Measurements from ENCODE around the gene NRXN3. TPM values are rescaled to one million over a fixed set of nuclear protein-coding genes. Genes with fewer than 3 reads are reported as not detected.
A peak's percentile ranks its signal among the peaks of the same experiment; 100 is the strongest.

The NRXN3 gene
- total and polyA plus RNA-seq, 8 donors, result 1.3 to 7.6 (median 1.5) TPM

GRCh38 chr14:79334272-79334671, 1164.1 kb downstream of the NRXN3 start:
- no peaks in the 10 kb centered on the region for H3K4me1 ChIP-seq
- no peak for ATAC-seq
- H3K9me3 ChIP-seq, result no peaks in the 10 kb centered on the region
- intact Hi-C loops (cut with DNase I), result no loop called here
- TF ChIP-seq CTCF (IDR thresholded peaks at IDR 0.05), result no peak
- H3K4me3 ChIP-seq, result no peak overlapping the region
- no peak for DNase-seq
- no peak overlapping the region for H3K27ac ChIP-seq
- H3K27me3 ChIP-seq, result no peaks in the 10 kb centered on the region
- H3K36me3 ChIP-seq, result no peaks in the 10 kb centered on the region

- ATAC-seq (no peak), DNase-seq (no peak)
- H3K4me1 ChIP-seq, result no peaks in the 10 kb centered on the region
- H3K9me3 ChIP-seq, result no peaks in the 10 kb centered on the region
- H3K4me3 ChIP-seq, result no peak overlapping the region
- intact Hi-C loops (cut with DNase I), result no loop called here
- no peak overlapping the region for H3K27ac ChIP-seq
- H3K36me3 ChIP-seq, result no peaks in the 10 kb centered on the region
- TF ChIP-seq CTCF (IDR thresholded peaks at IDR 0.05), result no peak
- H3K27me3 ChIP-seq, result no peaks in the 10 kb centered on the region
These were observed 1167.6 kb downstream of the NRXN3 start for GRCh38 chr14:79337761-79338160.

GRCh38 chr14:79342942-79343341, 1172.8 kb downstream of the NRXN3 start:
- intact Hi-C loops (cut with DNase I), result no loop called here
- DNase-seq, result no peak
- Histone ChIP-seq H3K4me1 (no peaks in the 10 kb centered on the region), H3K4me3 (no peak overlapping the region), H3K36me3 (no peaks in the 10 kb centered on the region), H3K27me3 (no peaks in the 10 kb centered on the region), H3K9me3 (no peaks in the 10 kb centered on the region), H3K27ac (no peak overlapping the region)
- ATAC-seq, result no peak
- no peak for TF ChIP-seq CTCF (IDR thresholded peaks at IDR 0.05)

GRCh38 chr14:79351011-79351410, 1180.8 kb downstream of the NRXN3 start:
- DNase-seq (no peak), ATAC-seq (no peak)
- Histone ChIP-seq H3K4me1 (no peaks in the 10 kb centered on the region), H3K4me3 (no peak overlapping the region), H3K27ac (no peak overlapping the region), H3K27me3 (no peaks in the 10 kb centered on the region), H3K9me3 (no peaks in the 10 kb centered on the region), H3K36me3 (no peaks in the 10 kb centered on the region)
- intact Hi-C loops (cut with DNase I), result no loop called here
- no peak for TF ChIP-seq CTCF (IDR thresholded peaks at IDR 0.05)

- H3K36me3 ChIP-seq, result no peaks in the 10 kb centered on the region
- H3K4me3 ChIP-seq, result no peak overlapping the region
- no peak for TF ChIP-seq CTCF (IDR thresholded peaks at IDR 0.05)
- no peak overlapping the region for H3K27ac ChIP-seq
- H3K9me3 ChIP-seq, result no peaks in the 10 kb centered on the region
- no peaks in the 10 kb centered on the region for H3K4me1 ChIP-seq
- no peak for ATAC-seq
- no peaks in the 10 kb centered on the region for H3K27me3 ChIP-seq
- intact Hi-C loops (cut with DNase I), result no loop called here
- DNase-seq, result peak in 2 of 4 donors; percentile 9 to 13
These were observed 1182.0 kb downstream of the NRXN3 start for GRCh38 chr14:79352076-79352630.

Measured in left lung (tissue), 10 donors.